ENCODE measurements around the gene UNC93B1.

UNC93B1 gene

GRCh38 chr11:68003846-68004550 lies at the start of gene UNC93B1:
Gene UNC93B1, minus strand, starts transcription at chr11:68004097. Its CDS starts 54 bp downstream, at chr11:68004043.
- peak; percentile 87 for DNase-seq

GRCh38 chr11:68053117-68053516 lies 49.2 kb upstream of the UNC93B1 start:
- no peak for DNase-seq

GRCh38 chr11:68052137-68052873 lies 48.4 kb upstream of the UNC93B1 start:
- no peak for DNase-seq

- DNase-seq, result no peak
Observed at GRCh38 chr11:68051191-68052136, 47.6 kb upstream of the UNC93B1 start.

- DNase-seq, result no peak
Observed at GRCh38 chr11:68050371-68050841, 46.5 kb upstream of the UNC93B1 start.

GRCh38 chr11:68049509-68050370 lies 45.8 kb upstream of the UNC93B1 start:
- no peak for DNase-seq

GRCh38 chr11:68048681-68049508 lies 45.0 kb upstream of the UNC93B1 start:
- no peak for DNase-seq

GRCh38 chr11:68047437-68048290 lies 43.8 kb upstream of the UNC93B1 start:
- no peak for DNase-seq

GRCh38 chr11:68044898-68045351 lies 41.0 kb upstream of the UNC93B1 start:
- no peak for DNase-seq

GRCh38 chr11:68044145-68044813 lies 40.4 kb upstream of the UNC93B1 start:
- no peak for DNase-seq

GRCh38 chr11:68043349-68044144 lies 39.6 kb upstream of the UNC93B1 start:
- no peak for DNase-seq

GRCh38 chr11:68043029-68043348 lies 39.1 kb upstream of the UNC93B1 start:
- DNase-seq, result no peak

GRCh38 chr11:68042219-68043028 lies 38.5 kb upstream of the UNC93B1 start:
- no peak for DNase-seq

GRCh38 chr11:68041617-68042218 lies 37.8 kb upstream of the UNC93B1 start:
- DNase-seq, result no peak

GRCh38 chr11:68040957-68041591 lies 37.2 kb upstream of the UNC93B1 start:
- DNase-seq, result no peak

GRCh38 chr11:68040101-68040956 lies 36.4 kb upstream of the UNC93B1 start:
- DNase-seq, result no peak

Measured in NCI-H146 (cell line).